HepG2 (cell line): ENCODE data around the gene TBCE. TPM values are rescaled to one million over a fixed set of nuclear protein-coding genes. Genes with fewer than 3 reads are reported as not detected.

Experiments used
- DNMT1 ChIP-seq: sonication (generic); formaldehyde crosslinking; IDR thresholded peaks from 2 replicates; pipeline ENCODE4 v1.5.1; 2020; ENCODE audit warnings: mild to moderate bottlenecking, missing genetic modification reagents
- HNRNPH1 ChIP-seq: fragments of 200-400 bp; formaldehyde crosslinking; optimal IDR thresholded peaks from 2 replicates; pipeline ENCODE3; 2017; ENCODE audit warnings: mild to moderate bottlenecking, low read depth, low read length
- HNRNPL ChIP-seq: fragments of 200-400 bp; formaldehyde crosslinking; IDR thresholded peaks from 2 replicates; pipeline ENCODE4 v1.6.1; 2017; ENCODE audit warnings: mild to moderate bottlenecking, low read depth, low read length
- HNRNPLL ChIP-seq: fragments of 200-400 bp; formaldehyde crosslinking; IDR thresholded peaks from 2 replicates; pipeline ENCODE4 v1.6.1; 2017; ENCODE audit warnings: mild to moderate bottlenecking, low read depth, low read length; ENCODE audit not compliant: poor library complexity, severe bottlenecking
- HOXA7 ChIP-seq: sonication (generic); formaldehyde crosslinking; IDR thresholded peaks from 2 replicates; pipeline ENCODE4 v1.8.1; 2022; ENCODE audit warnings: mild to moderate bottlenecking, missing genetic modification reagents, moderate library complexity
- JUND ChIP-seq: sonication (generic); formaldehyde crosslinking; IDR thresholded peaks from 2 replicates; pipeline ENCODE4 v1.8.0; 2022; ENCODE audit warnings: mild to moderate bottlenecking, missing genetic modification reagents
- RFX5 ChIP-seq: IDR thresholded peaks from 2 replicates; pipeline ENCODE4 v1.6.1; 2011; ENCODE audit warnings: low read depth, low read length, improper control_type of control experiment
- SNAPC4 ChIP-seq: sonication (generic); formaldehyde crosslinking; IDR thresholded peaks from 2 replicates; pipeline ENCODE4 v1.4.0; 2020; ENCODE audit warnings: mild to moderate bottlenecking, missing genetic modification reagents
- SP4 ChIP-seq: sonication (generic); formaldehyde crosslinking; IDR thresholded peaks from 2 replicates; pipeline ENCODE4 v1.8.1; 2023; ENCODE audit warnings: mild to moderate bottlenecking, missing genetic modification reagents
- USF2 ChIP-seq, 2 experiments: sonication (generic) in 1 of 2; formaldehyde crosslinking in 1 of 2; IDR thresholded peaks; 2 replicates each; pipeline versions ENCODE4 v1.5.1 to v1.6.1; 2011 to 2020; ENCODE audit warnings: borderline replicate concordance in 1 of 2, low read depth in 1 of 2, low read length in 1 of 2, mild to moderate bottlenecking in 1 of 2, missing genetic modification reagents in 1 of 2, moderate library complexity in 1 of 2
- YEATS2 ChIP-seq: sonication (generic); formaldehyde crosslinking; IDR thresholded peaks from 2 replicates; pipeline ENCODE4 v1.4.0; 2020; ENCODE audit warnings: missing genetic modification reagents, borderline replicate concordance
- ZBTB39 ChIP-seq: sonication (generic); formaldehyde crosslinking; IDR thresholded peaks from 2 replicates; pipeline ENCODE4 v1.5.0; 2020; ENCODE audit warnings: missing genetic modification reagents
- ZFP37 ChIP-seq: sonication (generic); formaldehyde crosslinking; IDR thresholded peaks from 2 replicates; pipeline ENCODE4 v1.4.0; 2020; ENCODE audit warnings: missing genetic modification reagents, borderline replicate concordance
- ZNF543 ChIP-seq: sonication (generic); formaldehyde crosslinking; IDR thresholded peaks from 2 replicates; pipeline ENCODE4 v1.4.0; 2020; ENCODE audit warnings: mild to moderate bottlenecking, missing genetic modification reagents
- ZNF597 ChIP-seq: sonication (generic); formaldehyde crosslinking; IDR thresholded peaks from 2 replicates; pipeline ENCODE4 v1.5.0; 2020; ENCODE audit warnings: missing genetic modification reagents
- ZNF766 ChIP-seq: sonication (generic); formaldehyde crosslinking; IDR thresholded peaks from 2 replicates; pipeline ENCODE4 v1.5.0; 2020; ENCODE audit warnings: missing genetic modification reagents, borderline replicate concordance
- polyA plus RNA-seq, 8 experiments: library from polyadenylated mRNA; depleted of rRNA in 3 of 8; stranded (reverse) in 7 of 8; unstranded in 1 of 8; fragments of >200 nt; fragmentation: Illumina TruSeq in 4 of 8; extraction: Trizol in 4 of 8; gene quantifications; 2 replicates each; pipeline versions ENCODE4 v1.2.1 to v1.2.3, GENCODE V29; 2011 to 2016; ENCODE audit warnings: low read depth in 4 of 8, missing spikeins in 1 of 8, mixed read lengths in 1 of 8; ENCODE audit not compliant: insufficient read depth in 1 of 8
- total RNA-seq, 5 experiments: library from RNA; depleted of rRNA; stranded (reverse); fragments of >200 nt; fragmentation: Illumina TruSeq; extraction: Trizol; gene quantifications; 2 replicates each; pipeline ENCODE4 v1.2.3, GENCODE V29; 2016; ENCODE audit warnings: low read depth in 1 of 5

TBCE gene
- total and polyA plus RNA-seq, 2 of the 13 experiments (the other 11 are each of a cell fraction or from before 2014, with no cell fraction given) = 25.6 to 31.1 TPM

GRCh38 chr1:235411489-235412486, 44.6 kb downstream of the TBCE start (continued):
- TF ChIP-seq YEATS2 (CRISPR knock-in tag) (no peak), RFX5 (no peak), HNRNPL (no peak), ZNF766 (no peak), HOXA7 (CRISPR knock-in tag) (no peak), ZFP37 (CRISPR knock-in tag) (no peak), HNRNPH1 (no peak), USF2 (IDR thresholded peaks at IDR 0.05; ENCODE audit: low read depth, low read length) (no peak), USF2 (CRISPR knock-in tag; IDR thresholded peaks at IDR 0.05; ENCODE audit: borderline replicate concordance) (no peak), JUND (0 out of 2 replicates have a peak, but pooled peaks have one; percentile 13), SP4 (CRISPR knock-in tag) (no peak), ZNF597 (CRISPR knock-in tag) (no peak), DNMT1 (CRISPR knock-in tag) (no peak), ZBTB39 (CRISPR knock-in tag) (no peak), SNAPC4 (no peak), ZNF543 (CRISPR knock-in tag) (no peak), HNRNPLL (no peak)
